Measurements from ENCODE around the gene SLC39A10.
"Not testable (repeated sequence)": the region's sequence is repeated elsewhere in the genome, so short reads cannot be mapped to it uniquely, and the experiment has no call there.

Gene SLC39A10

GRCh38 chr2:195664528-195664927 is 7.5 kb downstream of the SLC39A10 start:
- Histone ChIP-seq H3K4me3 (ENCODE audit: low read length) (no peak overlapping the region), H3K36me3 (ENCODE audit: control insufficient read depth, insufficient read depth, low read length) (no peaks in the 10 kb centered on the region), H3K27me3 (ENCODE audit: control insufficient read depth, insufficient read depth, low read length) (no peaks in the 10 kb centered on the region), H3K4me1 (ENCODE audit: control insufficient read depth, insufficient read depth, low read length) (peaks cover under 1% of the 10 kb centered on the region), H3K9ac (ENCODE audit: low read length) (no peak overlapping the region), H3K9me3 (ENCODE audit: control insufficient read depth, low read length) (no peaks in the 10 kb centered on the region)

GRCh38 chr2:195665153-195665552 is 8.1 kb downstream of the SLC39A10 start:
- H3K36me3 ChIP-seq (ENCODE audit: control insufficient read depth, insufficient read depth, low read length); H3K4me3 ChIP-seq (ENCODE audit: low read length); H3K9me3 ChIP-seq (ENCODE audit: control insufficient read depth, low read length); H3K27me3 ChIP-seq (ENCODE audit: control insufficient read depth, insufficient read depth, low read length); H3K9ac ChIP-seq (ENCODE audit: low read length); H3K4me1 ChIP-seq (ENCODE audit: control insufficient read depth, insufficient read depth, low read length): not testable (repeated sequence)

- no peaks in the 10 kb centered on the region for H3K9me3 ChIP-seq (ENCODE audit: control insufficient read depth, low read length)
- no peak overlapping the region for H3K4me3 ChIP-seq (ENCODE audit: low read length)
- no peaks in the 10 kb centered on the region for H3K36me3 ChIP-seq (ENCODE audit: control insufficient read depth, insufficient read depth, low read length)
- H3K9ac ChIP-seq (ENCODE audit: low read length) = no peak overlapping the region
- H3K4me1 ChIP-seq (ENCODE audit: control insufficient read depth, insufficient read depth, low read length) = no peaks in the 10 kb centered on the region
- no peaks in the 10 kb centered on the region for H3K27me3 ChIP-seq (ENCODE audit: control insufficient read depth, insufficient read depth, low read length)
Measured at GRCh38 chr2:195666113-195666712, 9.2 kb downstream of the SLC39A10 start.

- H3K4me3 ChIP-seq (ENCODE audit: low read length) = no peak overlapping the region
- no peaks in the 10 kb centered on the region for H3K36me3 ChIP-seq (ENCODE audit: control insufficient read depth, insufficient read depth, low read length)
- no peaks in the 10 kb centered on the region for H3K4me1 ChIP-seq (ENCODE audit: control insufficient read depth, insufficient read depth, low read length)
- no peaks in the 10 kb centered on the region for H3K27me3 ChIP-seq (ENCODE audit: control insufficient read depth, insufficient read depth, low read length)
- H3K9ac ChIP-seq (ENCODE audit: low read length) = no peak overlapping the region
- H3K9me3 ChIP-seq (ENCODE audit: control insufficient read depth, low read length) = no peaks in the 10 kb centered on the region
Measured at GRCh38 chr2:195667974-195668373, 10.9 kb downstream of the SLC39A10 start.

- Histone ChIP-seq H3K36me3 (ENCODE audit: control insufficient read depth, insufficient read depth, low read length) (no peaks in the 10 kb centered on the region), H3K9me3 (ENCODE audit: control insufficient read depth, low read length) (no peaks in the 10 kb centered on the region), H3K9ac (ENCODE audit: low read length) (no peak overlapping the region), H3K4me1 (ENCODE audit: control insufficient read depth, insufficient read depth, low read length) (no peaks in the 10 kb centered on the region), H3K4me3 (ENCODE audit: low read length) (no peak overlapping the region), H3K27me3 (ENCODE audit: control insufficient read depth, insufficient read depth, low read length) (no peaks in the 10 kb centered on the region)
Measured at GRCh38 chr2:195670191-195670590, 13.2 kb downstream of the SLC39A10 start.

- H3K27me3 ChIP-seq (ENCODE audit: control insufficient read depth, insufficient read depth, low read length) = no peaks in the 10 kb centered on the region
- H3K9me3 ChIP-seq (ENCODE audit: control insufficient read depth, low read length) = no peaks in the 10 kb centered on the region
- H3K4me3 ChIP-seq (ENCODE audit: low read length) = no peak overlapping the region
- no peaks in the 10 kb centered on the region for H3K36me3 ChIP-seq (ENCODE audit: control insufficient read depth, insufficient read depth, low read length)
- H3K4me1 ChIP-seq (ENCODE audit: control insufficient read depth, insufficient read depth, low read length) = no peaks in the 10 kb centered on the region
- H3K9ac ChIP-seq (ENCODE audit: low read length) = no peak overlapping the region
Measured at GRCh38 chr2:195671563-195671962, 14.5 kb downstream of the SLC39A10 start.

- Histone ChIP-seq H3K4me1 (ENCODE audit: control insufficient read depth, insufficient read depth, low read length) (no peaks in the 10 kb centered on the region), H3K27me3 (ENCODE audit: control insufficient read depth, insufficient read depth, low read length) (no peaks in the 10 kb centered on the region), H3K36me3 (ENCODE audit: control insufficient read depth, insufficient read depth, low read length) (no peaks in the 10 kb centered on the region), H3K4me3 (ENCODE audit: low read length) (no peak overlapping the region), H3K9me3 (ENCODE audit: control insufficient read depth, low read length) (no peaks in the 10 kb centered on the region), H3K9ac (ENCODE audit: low read length) (no peak overlapping the region)
Measured at GRCh38 chr2:195672674-195673073, 15.6 kb downstream of the SLC39A10 start.

- Histone ChIP-seq H3K27me3 (ENCODE audit: control insufficient read depth, insufficient read depth, low read length) (no peaks in the 10 kb centered on the region), H3K9me3 (ENCODE audit: control insufficient read depth, low read length) (no peaks in the 10 kb centered on the region)
Measured at GRCh38 chr2:195674491-195675221, 17.6 kb downstream of the SLC39A10 start.

GRCh38 chr2:195675783-195676427 is 18.9 kb downstream of the SLC39A10 start:
- Histone ChIP-seq H3K4me3 (ENCODE audit: low read length) (no peak overlapping the region), H3K36me3 (ENCODE audit: control insufficient read depth, insufficient read depth, low read length) (no peaks in the 10 kb centered on the region), H3K4me1 (ENCODE audit: control insufficient read depth, insufficient read depth, low read length) (no peaks in the 10 kb centered on the region), H3K9ac (ENCODE audit: low read length) (no peak overlapping the region), H3K9me3 (ENCODE audit: control insufficient read depth, low read length) (no peaks in the 10 kb centered on the region), H3K27me3 (ENCODE audit: control insufficient read depth, insufficient read depth, low read length) (no peaks in the 10 kb centered on the region)

More at GRCh38 chr2:195674491-195675221, 17.6 kb downstream of the SLC39A10 start:
- no peak overlapping the region for H3K9ac ChIP-seq (ENCODE audit: low read length)
- H3K4me3 ChIP-seq (ENCODE audit: low read length) = no peak overlapping the region
- H3K4me1 ChIP-seq (ENCODE audit: control insufficient read depth, insufficient read depth, low read length) = no peaks in the 10 kb centered on the region
- H3K36me3 ChIP-seq (ENCODE audit: control insufficient read depth, insufficient read depth, low read length) = no peaks in the 10 kb centered on the region

GRCh38 chr2:195677290-195677689 is 20.3 kb downstream of the SLC39A10 start:
- no peaks in the 10 kb centered on the region for H3K4me1 ChIP-seq (ENCODE audit: control insufficient read depth, insufficient read depth, low read length)
- H3K9me3 ChIP-seq (ENCODE audit: control insufficient read depth, low read length) = no peaks in the 10 kb centered on the region
- no peaks in the 10 kb centered on the region for H3K36me3 ChIP-seq (ENCODE audit: control insufficient read depth, insufficient read depth, low read length)
- H3K4me3 ChIP-seq (ENCODE audit: low read length) = no peak overlapping the region
- H3K9ac ChIP-seq (ENCODE audit: low read length) = no peak overlapping the region
- H3K27me3 ChIP-seq (ENCODE audit: control insufficient read depth, insufficient read depth, low read length) = no peaks in the 10 kb centered on the region

- no peaks in the 10 kb centered on the region for H3K36me3 ChIP-seq (ENCODE audit: control insufficient read depth, insufficient read depth, low read length)
- H3K27me3 ChIP-seq (ENCODE audit: control insufficient read depth, insufficient read depth, low read length) = no peaks in the 10 kb centered on the region
- no peak overlapping the region for H3K9ac ChIP-seq (ENCODE audit: low read length)
- H3K4me3 ChIP-seq (ENCODE audit: low read length) = no peak overlapping the region
- H3K9me3 ChIP-seq (ENCODE audit: control insufficient read depth, low read length) = no peaks in the 10 kb centered on the region
- H3K4me1 ChIP-seq (ENCODE audit: control insufficient read depth, insufficient read depth, low read length) = no peaks in the 10 kb centered on the region
Measured at GRCh38 chr2:195677884-195678283, 20.9 kb downstream of the SLC39A10 start.

GRCh38 chr2:195682077-195682476 is 25.1 kb downstream of the SLC39A10 start:
- H3K27me3 ChIP-seq (ENCODE audit: control insufficient read depth, insufficient read depth, low read length) = no peaks in the 10 kb centered on the region
- no peaks in the 10 kb centered on the region for H3K9me3 ChIP-seq (ENCODE audit: control insufficient read depth, low read length)
- H3K4me1 ChIP-seq (ENCODE audit: control insufficient read depth, insufficient read depth, low read length) = no peaks in the 10 kb centered on the region
- no peak overlapping the region for H3K9ac ChIP-seq (ENCODE audit: low read length)
- H3K4me3 ChIP-seq (ENCODE audit: low read length) = no peak overlapping the region
- no peaks in the 10 kb centered on the region for H3K36me3 ChIP-seq (ENCODE audit: control insufficient read depth, insufficient read depth, low read length)
